ENCODE results near the gene PMAIP1.
"Not testable (repeated sequence)": the region's sequence is repeated elsewhere in the genome, so short reads cannot be mapped to it uniquely, and the experiment has no call there.

The PMAIP1 gene

GRCh38 chr18:59899298-59900221, at the start of gene PMAIP1:
Gene PMAIP1 (plus strand): TSS chr18:59899996. CDS start chr18:59900178, 182 bp downstream.
- DNase-seq (ENCODE audit: low spot score) (peak; percentile 88), FAIRE-seq (no peak)

DNA sequence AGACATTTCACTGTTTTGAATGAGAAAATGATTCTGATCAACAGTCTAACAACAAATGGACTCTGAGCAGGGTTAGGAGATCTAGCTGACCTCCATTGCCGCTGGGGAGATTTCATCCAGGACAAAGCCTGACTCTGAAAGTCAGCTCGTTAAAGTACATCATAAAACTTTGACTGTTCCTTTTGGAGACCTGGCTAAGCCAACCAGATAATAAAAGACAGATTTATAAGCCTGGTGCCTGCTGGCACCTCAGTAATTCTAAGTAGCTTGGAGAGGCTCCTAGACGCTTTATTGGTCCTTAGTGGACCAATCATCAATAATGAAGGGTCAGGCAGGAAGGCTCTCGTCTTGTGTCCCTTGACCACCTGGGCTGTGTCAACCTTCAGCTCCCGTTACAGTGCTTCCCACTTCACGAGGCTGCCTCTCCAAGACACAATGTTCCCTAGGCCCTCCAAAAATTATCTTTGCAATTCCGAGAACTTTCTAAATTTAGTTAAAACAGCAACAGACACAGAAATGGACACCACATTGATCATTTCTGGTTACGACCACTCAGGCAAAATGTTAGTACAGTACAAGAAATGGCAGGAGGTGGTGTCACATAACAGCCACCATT, 47.9 kb upstream of the PMAIP1 start:
- DNase-seq (ENCODE audit: low spot score): no peak
- FAIRE-seq: no peak

DNA sequence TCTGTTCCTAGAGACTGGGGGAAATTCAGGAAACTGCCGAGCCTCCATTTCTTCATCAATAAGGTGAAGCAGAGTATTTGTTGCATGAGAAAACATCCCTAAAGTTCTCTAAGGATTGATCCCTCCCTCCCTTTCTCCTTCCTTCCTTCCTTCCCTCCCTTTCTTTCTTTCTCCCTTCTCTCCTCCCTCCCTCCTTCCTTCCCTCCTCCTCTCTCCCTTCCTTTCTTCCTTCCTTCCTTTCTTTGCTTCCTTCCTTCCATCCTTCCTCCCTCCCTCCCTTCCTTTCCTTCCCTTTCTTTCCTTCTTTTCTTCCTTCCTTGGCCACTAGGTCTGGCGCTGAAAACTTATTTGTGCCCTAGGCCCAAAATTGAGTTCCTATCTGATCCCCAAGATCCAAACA, 47.2 kb upstream of the PMAIP1 start:
- FAIRE-seq: no peak

DNA sequence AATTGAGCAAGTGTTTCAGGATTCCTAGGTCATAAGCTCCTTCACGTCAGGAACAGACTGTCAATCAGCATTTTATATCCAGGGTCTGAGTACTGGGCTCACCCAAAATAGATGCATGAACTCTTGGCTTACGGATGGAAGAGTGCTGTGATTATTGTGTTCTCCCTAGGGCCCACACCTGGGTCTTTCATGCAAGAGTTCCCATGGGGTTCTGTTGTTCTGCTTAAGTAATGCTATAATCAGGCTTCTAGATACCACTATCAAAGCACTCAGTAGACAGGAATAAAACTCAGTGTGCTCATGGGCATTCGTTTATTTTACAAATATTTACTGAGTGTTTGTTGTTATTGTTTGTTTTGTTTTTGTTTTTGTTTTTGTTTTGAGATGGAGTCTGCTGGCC, 46.4 kb upstream of the PMAIP1 start:
- FAIRE-seq (no peak), DNase-seq (ENCODE audit: low spot score) (no peak)

More for the DNA sequence above, 47.2 kb upstream of the PMAIP1 start:
- no peak for DNase-seq (ENCODE audit: low spot score)

DNA sequence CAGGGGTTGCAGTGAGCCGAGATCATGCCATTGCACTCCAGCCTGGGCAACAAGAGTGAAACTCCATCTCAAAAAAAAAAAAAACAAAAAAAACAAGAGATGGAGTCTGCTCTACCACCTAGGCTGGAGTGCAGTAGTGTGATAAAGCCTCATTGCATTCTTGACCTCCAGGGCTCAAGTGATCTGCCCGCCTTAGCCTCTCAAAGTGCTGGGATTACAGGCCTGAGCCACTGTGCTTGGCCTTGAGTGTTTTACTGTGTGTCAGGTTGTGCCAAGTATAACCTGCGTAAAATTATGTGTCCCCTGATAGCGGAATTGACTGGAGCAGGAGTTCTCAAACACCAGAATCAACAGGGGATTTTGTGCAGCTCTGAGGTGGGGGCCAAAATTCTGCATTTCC, 45.8 kb upstream of the PMAIP1 start:
- not testable (repeated sequence) for DNase-seq (ENCODE audit: low spot score); FAIRE-seq

DNA sequence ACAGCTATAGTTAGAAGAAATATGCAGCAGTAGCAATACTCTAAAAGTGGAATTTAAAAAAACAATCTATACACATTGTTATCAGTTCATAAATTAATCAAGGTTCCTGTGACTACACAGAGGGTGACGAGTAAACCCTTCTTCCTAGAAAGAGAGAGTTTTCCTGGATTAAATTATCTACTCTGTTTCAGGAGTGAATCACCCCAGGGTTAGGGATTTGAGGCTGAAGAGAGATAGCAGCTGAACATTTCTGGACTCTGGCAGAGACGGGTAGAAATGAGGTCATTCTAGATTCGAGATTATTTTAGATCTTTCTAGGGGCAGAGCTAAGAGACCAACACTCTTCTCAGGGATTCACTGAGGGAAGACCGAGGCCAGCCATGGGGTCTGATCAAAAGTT, 38.8 kb upstream of the PMAIP1 start:
- DNase-seq (ENCODE audit: low spot score): no peak

GRCh38 chr18:59861963-59862819, 37.6 kb upstream of the PMAIP1 start:
- no peak for FAIRE-seq
- DNase-seq (ENCODE audit: low spot score): no peak

More for the DNA sequence above, 38.8 kb upstream of the PMAIP1 start:
- no peak for FAIRE-seq

DNA sequence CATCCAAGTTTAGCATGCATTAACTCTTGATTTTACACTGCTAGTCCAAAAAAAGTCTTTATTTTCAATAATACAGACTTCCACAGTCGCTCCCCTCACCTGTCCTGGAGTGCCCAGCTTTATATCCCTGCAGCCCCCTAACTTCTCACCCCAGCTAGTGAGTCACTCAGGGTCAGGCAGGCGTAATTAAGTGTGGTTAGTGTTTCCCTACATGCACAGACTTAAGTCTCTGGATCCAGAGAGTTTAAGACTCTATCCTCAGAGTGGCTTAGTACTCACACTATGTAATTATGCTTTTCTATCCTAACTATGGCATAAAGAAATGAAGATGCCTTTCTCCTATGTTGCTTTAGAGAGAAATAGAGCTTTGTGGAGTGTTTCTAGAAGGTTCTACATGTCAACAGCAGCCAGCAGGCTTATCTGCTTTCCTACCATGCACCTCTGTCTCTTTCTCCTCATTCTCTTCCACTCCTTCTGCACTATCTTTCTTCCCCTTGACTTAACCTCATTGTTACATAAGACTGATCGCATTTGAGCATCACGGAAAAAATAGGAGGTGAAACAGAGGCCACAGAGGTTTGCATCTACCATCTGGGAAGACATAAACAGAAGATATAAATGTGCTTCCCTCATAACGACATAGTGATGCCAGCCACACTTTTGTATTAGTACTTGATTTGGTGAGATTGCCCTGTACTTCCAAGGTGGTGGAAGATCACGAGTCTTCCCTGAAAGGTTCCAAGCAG, 34.4 kb upstream of the PMAIP1 start:
- DNase-seq (ENCODE audit: low spot score) (no peak), FAIRE-seq (no peak)

- DNase-seq (ENCODE audit: low spot score): no peak
- no peak for FAIRE-seq
These were observed 33.1 kb upstream of the PMAIP1 start for GRCh38 chr18:59866551-59867269.

DNA sequence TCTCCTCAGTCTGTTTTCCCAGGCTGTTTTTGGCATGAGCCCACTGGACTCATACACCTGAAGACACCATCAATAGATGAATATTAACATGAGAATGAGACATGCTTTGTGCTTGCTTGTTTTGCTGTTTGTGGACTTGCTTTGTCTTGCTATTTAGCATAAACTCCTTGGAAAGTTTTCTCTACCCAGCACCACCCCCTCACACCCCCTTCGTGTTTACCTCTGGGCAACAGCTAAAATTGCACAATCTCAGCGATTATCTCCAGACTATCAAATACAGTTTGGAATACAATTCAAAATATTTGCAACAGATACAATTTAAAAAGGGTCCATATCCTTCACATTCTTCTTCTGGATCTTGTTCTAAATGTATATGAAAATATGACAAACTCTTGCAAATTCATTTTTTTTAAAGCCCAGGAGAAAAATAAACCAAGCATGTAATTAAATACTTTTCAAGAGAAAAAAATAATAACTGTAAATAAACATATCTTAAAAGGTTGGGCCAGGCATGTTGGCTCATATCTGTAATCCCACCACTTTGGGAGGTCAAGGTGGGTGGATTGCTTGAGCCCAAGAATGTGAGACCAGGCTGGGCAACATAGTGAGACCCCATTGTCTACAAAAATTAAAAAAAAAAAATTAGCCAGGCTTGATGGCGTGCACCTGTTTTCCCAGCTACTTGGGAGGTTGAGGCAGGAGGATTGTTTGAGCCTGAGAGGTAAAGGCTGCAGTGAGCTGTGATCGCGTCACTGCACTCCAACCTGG, 32.3 kb upstream of the PMAIP1 start:
- DNase-seq (ENCODE audit: low spot score): no peak
- no peak for FAIRE-seq

GRCh38 chr18:59870623-59871130, 29.1 kb upstream of the PMAIP1 start:
- FAIRE-seq (no peak), DNase-seq (ENCODE audit: low spot score) (no peak)

DNA sequence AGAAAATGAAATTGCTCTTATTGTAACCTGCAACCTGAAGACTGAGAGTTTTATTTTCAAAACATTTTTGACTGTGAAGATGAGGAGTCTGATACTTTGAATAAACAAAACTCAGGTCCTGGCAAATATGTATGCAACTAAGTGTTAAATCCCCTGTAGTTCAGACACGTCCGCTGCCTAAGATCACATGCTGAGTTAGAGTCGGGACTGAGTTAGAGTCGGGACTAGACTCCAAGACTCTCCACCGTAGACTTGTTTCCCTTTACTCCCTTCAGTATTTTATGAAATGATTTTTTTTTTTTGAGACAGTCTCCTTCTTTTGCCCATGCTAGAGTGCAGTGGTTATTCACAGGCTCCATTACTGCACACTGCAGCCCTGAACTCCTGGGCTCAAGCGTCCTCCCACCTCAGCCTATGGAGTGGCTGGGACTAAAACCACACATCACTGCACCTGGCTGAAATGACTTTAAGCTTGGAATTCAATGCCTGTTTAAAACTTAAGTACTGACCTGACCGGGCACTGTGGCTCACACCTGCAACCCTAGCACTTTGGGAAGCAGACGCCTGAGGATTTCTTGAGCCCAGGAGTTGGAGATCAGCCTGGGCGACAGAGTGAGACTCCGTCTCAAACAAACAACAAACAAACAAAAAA, 28.0 kb upstream of the PMAIP1 start:
- DNase-seq (ENCODE audit: low spot score) (no peak), FAIRE-seq (no peak)

DNA sequence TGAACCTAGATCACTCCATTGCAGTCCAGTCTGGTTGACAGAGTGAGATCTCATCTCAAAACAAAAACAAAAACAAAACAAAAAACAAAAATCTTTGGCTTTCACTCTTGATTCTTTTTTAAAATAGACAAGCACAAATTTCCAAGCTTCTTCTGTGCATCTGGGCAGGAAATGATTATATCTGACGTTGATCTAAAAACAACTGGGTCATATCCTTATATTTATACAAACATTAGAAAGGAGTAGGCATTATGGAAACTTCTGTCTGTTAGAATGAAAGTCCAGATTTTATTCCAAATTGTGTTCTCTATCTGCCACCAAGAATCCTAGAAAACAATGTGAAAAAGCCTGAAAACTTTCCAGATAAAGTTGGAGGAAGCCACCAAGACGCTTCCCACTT, 26.2 kb upstream of the PMAIP1 start:
- DNase-seq (ENCODE audit: low spot score): no peak
- FAIRE-seq: no peak

- FAIRE-seq (peak; percentile 37), DNase-seq (ENCODE audit: low spot score) (peak; percentile 65)
These were observed 25.6 kb upstream of the PMAIP1 start for GRCh38 chr18:59874166-59874565.

GRCh38 chr18:59876310-59876626, 23.5 kb upstream of the PMAIP1 start:
- no peak for FAIRE-seq
- DNase-seq (ENCODE audit: low spot score): no peak

- FAIRE-seq: no peak
These were observed 22.4 kb upstream of the PMAIP1 start for GRCh38 chr18:59877361-59877760.

DNA sequence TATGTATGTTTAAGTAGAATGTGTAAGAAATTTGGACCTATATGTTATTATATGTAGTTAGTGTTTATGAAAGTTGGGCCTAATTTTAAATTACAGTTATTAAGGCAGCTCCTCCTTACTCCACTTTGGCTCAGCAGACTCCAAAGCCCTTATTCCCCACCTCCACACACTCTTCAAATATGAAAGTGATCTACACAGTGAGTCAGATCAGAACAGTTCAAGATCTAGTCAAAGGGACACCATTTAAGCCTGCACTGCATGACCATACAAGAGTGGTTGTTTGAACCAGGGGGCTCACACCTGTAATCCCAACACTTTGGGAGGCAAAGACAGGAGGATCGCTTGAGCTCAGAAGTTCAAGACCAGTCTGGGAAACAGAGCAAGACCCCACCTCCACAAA, 21.2 kb upstream of the PMAIP1 start:
- no peak for FAIRE-seq
- no peak for DNase-seq (ENCODE audit: low spot score)

More at GRCh38 chr18:59877361-59877760, 22.4 kb upstream of the PMAIP1 start:
- no peak for DNase-seq (ENCODE audit: low spot score)

- DNase-seq (ENCODE audit: low spot score) (peak; percentile 20), FAIRE-seq (no peak)
These were observed 17.8 kb upstream of the PMAIP1 start for GRCh38 chr18:59881728-59882656.

Measured in urothelium cell line (cell line).